GM21381 (cell line): ENCODE measurements around the gene RALGAPA2.

Experiments
- ATAC-seq: cut with Tn5 transposase; IDR thresholded peaks from one replicate; pipeline ENCODE4 v1.9.1; 2021; ENCODE audit warnings: mild to moderate bottlenecking, moderate library complexity; ENCODE audit not compliant: unreplicated experiment

The RALGAPA2 gene

GRCh38 chr20:20585146-20585545, 127.3 kb downstream of the RALGAPA2 start:
- no peak for ATAC-seq

DNA sequence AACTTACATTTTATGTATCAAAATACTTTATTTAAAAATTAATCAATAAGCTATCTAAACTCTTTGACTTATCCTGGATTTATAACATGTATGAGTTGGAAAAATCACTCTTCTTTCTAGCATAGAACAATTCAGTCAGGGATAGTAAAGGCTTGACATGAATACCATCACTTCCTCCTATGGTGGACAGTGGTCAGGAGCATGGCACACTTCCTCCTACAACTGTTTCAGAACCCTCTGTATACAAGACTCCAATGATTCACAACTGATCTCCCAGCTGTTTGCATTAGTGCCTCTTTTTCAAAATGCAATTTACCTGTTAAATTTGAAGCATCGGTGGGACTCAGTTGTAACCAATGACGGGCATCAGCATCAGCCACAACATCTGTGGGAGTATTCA, 129.7 kb downstream of the RALGAPA2 start:
- ATAC-seq, result no peak

DNA sequence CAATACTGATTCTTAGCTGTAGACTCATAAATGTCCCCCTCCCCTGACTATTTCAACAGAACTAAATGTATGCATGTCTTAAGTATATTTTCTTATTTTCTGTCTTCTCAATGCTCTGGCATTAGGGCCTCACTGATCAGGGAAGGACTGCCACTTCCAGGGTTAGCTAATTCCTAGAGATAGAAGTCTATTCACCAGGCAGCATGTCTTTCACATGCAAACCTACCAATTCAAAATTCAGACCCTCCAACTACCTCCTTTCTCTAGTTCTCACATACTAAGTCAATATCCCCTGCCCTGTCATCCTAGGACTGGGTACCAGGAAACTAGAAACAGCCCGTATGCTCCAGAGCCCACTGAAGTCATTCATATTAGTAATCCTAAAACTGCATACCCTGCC, 132.3 kb downstream of the RALGAPA2 start:
- ATAC-seq, result no peak

DNA sequence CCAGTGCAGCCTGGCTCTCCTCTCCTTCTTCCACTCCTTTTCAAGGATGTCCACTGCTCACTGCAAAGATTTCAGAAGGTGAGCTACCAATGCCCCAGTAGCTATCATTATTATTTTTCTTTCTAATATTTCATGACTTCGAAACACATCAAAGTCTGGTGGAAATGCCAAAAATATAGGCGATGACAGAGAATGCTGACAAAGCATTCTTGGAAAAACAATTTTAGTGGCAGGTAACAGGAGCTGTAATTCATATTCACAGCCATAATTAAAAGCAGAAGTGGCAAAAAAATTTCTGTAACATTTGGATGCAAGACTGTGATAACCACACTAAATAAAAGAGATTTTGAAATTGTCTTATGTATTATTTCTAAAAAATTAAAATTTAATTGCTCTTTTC, 133.6 kb downstream of the RALGAPA2 start:
- ATAC-seq, result no peak

DNA sequence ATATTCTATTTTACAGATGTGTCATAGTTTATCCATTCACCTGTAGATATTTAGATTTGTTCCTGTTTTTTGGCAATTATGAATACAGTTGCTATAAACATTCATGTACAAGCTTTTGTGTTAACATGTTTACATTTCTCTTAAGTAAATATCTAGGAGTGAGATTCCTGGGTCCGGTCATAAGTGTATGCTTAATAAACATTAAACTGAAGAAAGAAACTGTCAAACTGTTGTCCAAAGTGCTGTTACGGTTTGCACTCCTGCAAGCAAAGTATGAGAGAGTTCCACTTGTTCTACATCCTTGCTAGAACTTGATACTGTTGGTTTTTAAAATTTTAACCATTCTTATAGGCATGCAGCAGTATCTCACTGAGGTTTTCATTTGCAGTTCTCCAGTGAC, 138.6 kb downstream of the RALGAPA2 start:
- ATAC-seq, result no peak

DNA sequence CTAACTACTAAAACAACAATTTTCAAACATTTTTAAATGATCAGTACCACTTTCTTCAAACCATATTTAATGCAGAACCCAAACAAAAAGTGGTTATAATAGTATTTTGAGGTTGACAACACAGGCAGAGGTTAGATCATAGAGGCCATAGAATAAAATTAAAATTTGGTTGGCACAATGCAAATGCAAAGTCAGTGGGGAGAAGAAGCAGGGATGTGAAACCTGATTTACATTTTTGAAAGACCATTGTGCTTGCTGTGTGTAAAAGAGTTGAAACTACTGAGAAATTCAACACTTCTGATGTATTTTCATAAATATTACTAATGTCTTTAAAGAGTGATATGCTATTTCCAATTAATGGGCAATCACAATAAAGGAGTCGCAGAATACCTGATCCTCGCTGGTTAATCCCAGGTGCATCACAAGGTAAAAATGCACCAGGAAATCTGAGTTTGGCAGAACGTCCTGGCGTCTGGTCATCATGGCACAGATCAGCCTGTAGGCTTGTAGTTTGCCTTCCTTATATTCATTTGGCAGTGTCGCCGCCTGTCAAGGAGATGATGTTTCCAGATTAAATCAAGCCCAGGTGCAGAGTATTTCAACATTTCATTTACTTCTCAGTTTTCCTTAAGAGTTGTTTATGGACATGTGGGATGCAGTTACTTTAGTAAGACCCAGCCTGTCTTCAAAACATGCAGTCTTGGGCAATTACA, 141.2 kb downstream of the RALGAPA2 start:
- no peak for ATAC-seq

DNA sequence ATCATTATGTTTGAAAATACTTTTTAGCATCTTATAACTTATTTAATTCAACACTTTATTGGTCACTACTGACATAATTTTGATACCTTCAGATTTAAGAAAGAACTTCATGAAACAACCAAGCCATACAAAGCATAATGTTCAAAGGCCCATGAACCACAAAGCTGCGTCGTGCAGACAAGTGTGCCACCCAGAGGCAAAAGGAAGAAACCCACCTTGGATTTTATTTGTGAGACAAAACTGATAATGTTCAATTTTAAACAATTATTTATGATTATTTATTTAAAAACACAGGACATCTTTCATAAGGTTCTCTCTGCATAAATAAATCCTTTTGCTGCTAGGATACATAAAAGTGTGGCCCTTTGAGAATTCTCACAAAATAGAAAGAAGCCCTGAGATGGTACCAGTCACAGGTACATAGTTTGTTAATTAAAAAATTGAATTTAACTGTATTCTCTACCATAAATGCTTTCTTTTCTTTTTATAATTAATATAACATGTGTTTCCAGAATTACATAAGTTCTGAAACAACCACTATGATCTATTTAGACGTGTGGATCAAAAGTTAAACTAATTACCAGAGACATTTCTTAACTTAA, 143.7 kb downstream of the RALGAPA2 start:
- peak; percentile 55 for ATAC-seq

DNA sequence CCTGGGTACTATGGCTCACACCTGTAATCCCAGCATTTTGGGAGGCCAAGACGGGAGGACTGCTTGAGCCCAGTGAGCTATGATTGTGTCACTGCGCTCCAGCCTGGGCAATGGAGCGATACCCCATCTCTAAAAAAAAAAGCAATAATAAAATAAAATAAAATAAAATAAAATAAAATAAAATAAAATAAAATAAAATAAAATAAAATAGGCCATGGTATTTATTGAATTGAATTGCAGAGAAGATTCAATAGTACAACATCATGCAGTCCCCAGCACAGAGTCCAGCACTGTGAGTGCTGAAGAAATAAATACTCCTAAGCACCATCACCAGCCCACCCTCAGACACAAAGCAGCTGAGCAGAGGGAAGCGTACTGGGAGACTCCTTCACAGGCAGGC, 144.7 kb downstream of the RALGAPA2 start:
- no peak for ATAC-seq

DNA sequence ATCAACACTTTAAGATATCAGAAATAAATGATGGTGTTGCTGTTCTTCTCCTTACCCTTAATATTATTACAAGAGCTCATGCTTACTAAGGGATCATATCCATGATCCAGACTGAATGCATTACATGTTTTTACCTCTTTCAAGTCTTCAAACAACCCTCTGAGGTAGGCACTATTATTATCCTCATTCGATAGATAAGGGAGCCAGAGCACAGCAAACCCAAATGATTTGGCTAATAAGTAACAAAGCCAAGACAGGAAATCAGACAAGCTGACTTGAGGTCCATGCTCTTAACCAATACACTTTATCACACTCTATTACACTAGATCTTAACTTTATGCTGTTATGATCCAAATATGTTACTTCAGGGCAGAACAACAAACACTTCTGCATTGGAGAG, 145.9 kb downstream of the RALGAPA2 start:
- ATAC-seq, result no peak

GRCh38 chr20:20564279-20564678, 148.2 kb downstream of the RALGAPA2 start:
- ATAC-seq, result no peak

- no peak for ATAC-seq
These were observed 149.9 kb downstream of the RALGAPA2 start for GRCh38 chr20:20562507-20562906.

DNA sequence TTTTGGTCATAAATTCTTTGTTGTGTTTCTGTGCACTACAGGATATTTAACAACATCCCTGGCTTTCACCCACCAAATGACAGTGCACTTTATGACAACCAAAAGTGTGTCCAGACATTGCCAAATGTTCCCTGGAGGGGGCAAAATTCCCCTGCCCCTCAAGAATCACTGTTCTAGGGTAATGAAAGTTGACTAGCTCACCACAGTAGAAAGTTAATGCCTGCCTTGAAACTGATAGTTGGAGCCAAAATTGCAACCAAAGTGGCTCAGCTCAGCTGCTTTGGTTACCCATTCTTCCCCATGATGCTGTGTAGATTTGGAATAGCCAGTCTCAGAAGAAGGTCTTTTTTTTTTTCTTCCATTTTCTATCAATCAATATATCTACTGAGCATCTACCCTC, 150.6 kb downstream of the RALGAPA2 start:
- ATAC-seq, result no peak

DNA sequence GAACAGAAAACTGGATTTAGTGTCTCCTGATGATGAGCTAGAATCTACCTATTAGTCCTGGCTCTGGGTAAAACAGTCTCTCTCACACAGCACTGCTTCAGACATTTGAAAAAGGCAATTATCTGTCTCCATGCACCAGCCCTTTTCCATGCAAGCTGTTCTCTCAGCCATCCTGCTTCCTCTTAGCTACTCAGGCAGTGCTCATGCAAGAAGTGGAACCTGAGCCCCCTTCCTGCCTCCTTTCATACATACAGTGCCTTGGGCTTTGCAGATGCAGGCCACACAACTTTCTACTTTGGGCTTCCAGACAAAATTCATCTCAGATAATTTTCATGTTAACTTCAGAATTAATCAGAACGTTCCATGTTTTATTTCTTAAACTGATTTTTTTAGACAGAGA, 151.3 kb downstream of the RALGAPA2 start:
- ATAC-seq, result no peak

DNA sequence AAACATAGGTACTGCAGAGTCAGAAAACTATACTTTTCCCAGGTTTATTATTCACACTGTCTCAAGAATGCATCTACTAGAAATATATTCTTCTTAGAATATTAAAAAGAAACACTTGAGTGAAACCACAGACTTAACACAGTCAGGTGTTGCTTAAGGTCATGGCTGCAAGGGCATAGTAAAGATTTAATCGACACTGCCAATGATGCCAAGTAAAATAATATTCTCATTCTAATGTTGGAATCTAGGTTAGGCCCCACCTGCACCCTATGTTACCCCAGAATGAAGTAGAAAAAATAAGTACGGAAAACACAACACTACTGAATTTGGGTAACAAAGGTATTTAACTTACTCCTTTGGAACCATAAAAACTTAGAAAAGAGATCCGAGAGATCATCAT, 155.0 kb downstream of the RALGAPA2 start:
- ATAC-seq, result no peak

GRCh38 chr20:20555838-20556237, 156.6 kb downstream of the RALGAPA2 start:
- no peak for ATAC-seq

GRCh38 chr20:20554951-20555350, 157.5 kb downstream of the RALGAPA2 start:
- no peak for ATAC-seq

GRCh38 chr20:20553541-20553940, 158.9 kb downstream of the RALGAPA2 start:
- no peak for ATAC-seq

- ATAC-seq, result no peak
These were observed 160.4 kb downstream of the RALGAPA2 start for GRCh38 chr20:20552076-20552475.

DNA sequence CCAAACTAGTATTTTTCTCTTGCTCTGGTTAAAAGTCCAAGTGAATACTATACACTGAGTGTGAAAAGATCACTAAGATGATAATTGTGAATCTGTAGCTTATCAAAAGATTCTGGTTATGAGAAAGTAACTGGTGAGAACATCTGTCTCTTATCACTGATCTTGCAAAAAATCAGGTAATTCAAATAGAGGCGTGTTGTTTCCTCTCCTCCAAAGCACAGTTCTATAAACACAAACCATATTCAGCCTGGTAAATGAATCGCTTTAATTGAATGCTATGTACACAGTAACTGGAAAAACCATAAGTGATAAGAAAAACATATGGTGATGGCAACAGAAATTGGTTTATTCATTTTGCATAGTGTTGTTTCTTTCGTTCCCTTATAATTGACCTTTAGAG, 161.0 kb downstream of the RALGAPA2 start:
- ATAC-seq, result no peak

DNA sequence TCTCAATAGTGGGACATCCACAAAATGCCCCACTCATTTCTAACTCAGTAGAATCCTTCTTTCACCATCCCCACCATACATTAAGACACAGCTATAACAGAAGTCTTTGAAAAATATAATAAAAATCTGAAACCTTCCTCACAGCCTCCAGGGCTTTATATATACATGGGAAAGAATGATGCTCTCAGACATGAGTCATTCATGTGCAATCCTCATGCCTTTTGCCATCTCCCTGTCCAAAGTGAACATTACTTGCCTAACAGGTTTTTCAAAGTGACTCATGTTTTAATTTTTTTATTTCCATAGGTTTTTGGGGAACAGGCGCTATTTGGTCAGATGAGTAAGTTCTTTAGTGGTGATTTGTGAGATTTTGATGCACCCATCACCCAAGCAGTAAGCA, 162.7 kb downstream of the RALGAPA2 start:
- ATAC-seq, result no peak

GRCh38 chr20:20549267-20549612, 163.2 kb downstream of the RALGAPA2 start:
- no peak for ATAC-seq

DNA sequence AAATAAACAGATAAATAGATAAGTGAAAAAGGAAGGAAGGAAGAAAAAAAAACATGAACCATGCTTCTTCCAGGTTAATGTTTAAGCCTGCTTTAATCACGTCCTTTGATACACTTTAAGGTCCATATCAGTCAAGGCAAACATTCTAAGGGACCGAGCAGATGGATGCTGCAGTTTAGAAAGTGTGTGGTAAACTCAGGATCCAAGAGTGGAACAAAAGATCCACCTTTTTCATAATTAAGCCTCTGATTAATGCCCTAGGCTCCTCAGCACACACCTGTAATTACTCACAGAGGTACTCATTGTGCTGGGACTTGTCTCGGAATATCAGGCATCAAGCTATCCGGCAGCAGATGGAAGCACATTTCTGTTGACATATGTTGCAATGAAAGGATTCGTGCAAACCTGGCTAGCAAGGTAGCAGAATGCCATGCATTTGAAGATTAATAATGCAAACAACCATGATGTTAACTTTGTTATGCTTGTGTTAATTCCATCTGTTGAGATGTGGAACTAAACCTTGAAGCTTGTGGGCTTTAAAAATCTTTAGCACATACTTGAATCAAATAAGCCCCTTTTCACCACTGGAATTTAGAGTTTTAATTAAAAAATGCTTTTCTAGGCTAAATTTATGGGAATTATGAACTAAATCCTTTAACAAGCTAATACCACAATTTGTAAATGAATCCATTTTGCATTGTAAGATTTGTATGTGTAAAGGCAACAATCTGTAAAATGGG, 163.7 kb downstream of the RALGAPA2 start:
- no peak for ATAC-seq
